G401 (cell line): ENCODE results near the gene AGBL4. TPM values are rescaled to one million over a fixed set of nuclear protein-coding genes. Genes with fewer than 3 reads are reported as not detected.
"Not testable (repeated sequence)": the region's sequence is repeated elsewhere in the genome, so short reads cannot be mapped to it uniquely, and the experiment has no call there.

Source experiments
- DNase-seq: peaks from one replicate; pipeline ENCODE4 v3.0.0-alpha.2; 2015; ENCODE audit warnings: low spot score
- in situ Hi-C: cut with HindIII; loops from 2 replicates; pipeline ENCODE4 v1.10.0; 2016; ENCODE audit warnings: low sequenced_read_pairs, mixed read lengths
- total RNA-seq: library from RNA; depleted of rRNA; stranded (reverse); fragments of >200 nt; shearing (Covaris generic); gene quantifications from 2 replicates; pipeline ENCODE4 v1.2.3, GENCODE V29; 2014; rRNA removed

Gene AGBL4
- total RNA-seq, result not detected in 2 replicates

- peak; percentile 40 for DNase-seq
- in situ Hi-C loops, result no loop called here
These were observed at the start of gene AGBL4 for GRCh38 chr1:50023292-50024159. AGBL4 (minus strand) TSS chr1:50023954.

GRCh38 chr1:50066806-50067205, 43.1 kb upstream of the AGBL4 start:
- DNase-seq, result no peak
- in situ Hi-C loops, result no loop called here

DNA sequence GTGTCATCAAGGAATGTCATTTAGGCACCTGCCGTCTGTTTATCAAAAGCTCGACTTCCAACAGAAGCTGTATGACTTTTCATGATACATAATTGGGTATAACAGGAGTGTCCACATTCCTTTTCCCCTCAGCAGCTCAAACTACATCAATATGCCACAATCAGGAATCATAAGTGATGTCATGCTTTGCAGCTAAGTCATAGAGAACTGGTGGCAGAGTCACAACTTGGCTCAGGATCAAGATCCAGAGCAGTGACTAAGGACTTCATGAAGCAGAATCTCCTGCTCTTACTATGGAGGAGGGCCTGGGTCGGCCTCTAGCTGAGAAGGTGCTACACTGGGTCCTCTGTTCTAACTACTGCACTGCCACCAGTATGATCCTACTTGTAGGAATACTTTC, 36.5 kb upstream of the AGBL4 start:
- in situ Hi-C loops, result no loop called here

DNA sequence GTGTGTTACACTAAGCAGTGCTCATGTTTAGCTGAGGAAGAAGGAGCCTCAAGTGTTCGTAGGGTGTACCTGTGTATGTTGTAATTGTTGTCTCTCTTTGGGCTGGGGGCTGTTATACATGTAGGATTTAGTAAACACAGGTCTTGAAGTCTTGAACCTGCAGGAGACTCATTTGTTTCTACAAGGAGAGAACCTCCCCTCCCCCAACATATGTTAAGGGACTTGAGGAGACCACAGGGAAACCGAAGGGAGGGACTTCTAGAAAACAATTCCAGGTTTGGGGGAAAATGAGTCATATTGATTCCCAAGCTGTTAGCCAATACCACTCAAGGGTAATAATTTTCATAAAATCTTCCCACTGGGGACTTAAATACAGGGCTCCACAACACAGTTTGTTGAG, 25.0 kb upstream of the AGBL4 start:
- DNase-seq, result no peak
- in situ Hi-C loops, result no loop called here

More for the DNA sequence above, 36.5 kb upstream of the AGBL4 start:
- DNase-seq, result no peak

GRCh38 chr1:50047916-50048694, 24.4 kb upstream of the AGBL4 start:
- in situ Hi-C loops, result no loop called here
- DNase-seq, result no peak

- DNase-seq, result no peak
- in situ Hi-C loops, result no loop called here
These were observed 14.6 kb upstream of the AGBL4 start for GRCh38 chr1:50038237-50038809.

DNA sequence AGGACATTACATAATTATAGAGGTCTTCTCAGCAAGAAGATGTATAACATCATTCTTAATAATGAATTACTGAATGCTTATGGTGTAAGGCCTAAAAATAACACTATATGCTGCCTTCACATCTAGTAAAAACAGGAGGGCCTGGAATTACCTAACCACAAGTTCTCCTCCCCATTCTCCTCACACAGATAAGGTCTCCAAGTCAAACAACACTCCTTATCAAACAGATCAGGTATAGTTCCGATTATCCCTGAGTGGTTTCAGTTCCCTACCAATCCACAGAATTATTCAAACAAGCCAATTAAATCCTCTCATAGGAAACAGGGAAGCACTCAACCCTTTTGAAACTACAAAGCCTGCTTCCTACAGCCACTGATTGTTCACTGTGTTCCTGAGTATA, 4.0 kb upstream of the AGBL4 start:
- in situ Hi-C loops, result no loop called here
- no peak for DNase-seq

DNA sequence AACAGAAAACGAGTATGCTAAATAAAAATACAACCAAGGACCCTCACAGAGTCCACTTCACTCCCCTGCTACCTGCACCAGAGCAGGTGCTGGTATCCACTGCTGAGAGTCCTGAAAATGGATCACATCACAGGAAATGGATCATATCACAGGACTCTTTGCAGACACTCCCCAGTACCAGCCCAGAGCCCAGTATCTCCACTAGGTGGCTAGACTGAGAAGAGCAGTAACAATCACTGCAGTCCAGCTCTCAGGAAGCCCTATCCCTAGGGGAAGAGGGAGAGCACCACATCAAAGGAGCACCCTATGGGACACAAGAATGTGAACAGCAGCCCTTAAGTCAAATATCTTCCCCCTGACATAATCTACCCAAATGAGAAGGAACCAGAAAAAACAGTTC, 28.0 kb downstream of the AGBL4 start:
- in situ Hi-C loops, result no loop called here
- no peak for DNase-seq

DNA sequence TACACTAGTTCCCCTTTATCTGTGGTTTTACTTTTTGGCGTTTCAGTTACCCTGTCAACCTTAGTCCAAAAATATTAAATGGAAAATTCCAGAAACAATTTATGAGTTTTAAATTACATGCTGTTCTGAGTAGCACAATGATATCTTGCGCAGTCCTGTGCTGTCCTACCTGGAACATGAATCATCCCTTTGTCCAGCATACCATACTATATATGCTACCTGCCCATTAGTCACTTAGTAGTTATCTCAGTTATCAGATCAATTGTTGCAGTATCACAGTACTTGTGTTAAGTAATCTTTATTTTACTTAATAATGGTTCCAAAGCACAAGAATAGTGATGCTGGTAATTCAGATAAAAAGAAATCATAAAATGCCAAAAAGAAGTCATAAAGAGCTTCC, 52.7 kb downstream of the AGBL4 start:
- in situ Hi-C loops, result no loop called here
- DNase-seq, result no peak

DNA sequence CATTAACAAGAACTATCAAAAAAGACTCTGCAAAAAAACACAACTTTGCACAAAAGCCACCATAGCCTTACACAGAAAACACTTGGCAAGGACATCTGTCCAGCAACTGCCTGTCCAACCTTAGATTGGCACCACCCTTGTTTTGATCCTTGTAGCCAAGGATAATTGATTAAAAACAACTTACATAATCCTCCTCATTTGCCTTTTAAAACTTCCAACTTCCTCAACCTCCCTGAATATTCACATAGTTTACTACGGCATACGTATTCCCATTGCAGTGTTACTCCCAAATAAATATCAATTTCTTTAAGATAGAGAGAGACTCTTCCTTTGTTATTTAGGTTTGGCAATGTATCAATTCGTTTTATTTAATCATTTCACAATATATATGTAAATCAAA, 72.4 kb downstream of the AGBL4 start:
- in situ Hi-C loops, result no loop called here
- DNase-seq, result no peak

- DNase-seq, in situ Hi-C loops: not testable (repeated sequence)
These were observed 108.5 kb downstream of the AGBL4 start for GRCh38 chr1:49915301-49915700.

- in situ Hi-C loops, result no loop called here
- no peak for DNase-seq
These were observed 117.4 kb downstream of the AGBL4 start for GRCh38 chr1:49906365-49906764.

GRCh38 chr1:49864581-49864980, 159.2 kb downstream of the AGBL4 start:
- in situ Hi-C loops, result no loop called here
- DNase-seq, result no peak

GRCh38 chr1:49854741-49855140, 169.0 kb downstream of the AGBL4 start:
- DNase-seq, result no peak
- in situ Hi-C loops, result no loop called here

- no peak for DNase-seq
- in situ Hi-C loops, result no loop called here
These were observed 181.2 kb downstream of the AGBL4 start for GRCh38 chr1:49842596-49842995.

- in situ Hi-C loops, result no loop called here
These were observed 182.0 kb downstream of the AGBL4 start for GRCh38 chr1:49841767-49842166.

GRCh38 chr1:49824261-49824660, 199.5 kb downstream of the AGBL4 start:
- in situ Hi-C loops, result no loop called here
- DNase-seq, result no peak

More at GRCh38 chr1:49841767-49842166, 182.0 kb downstream of the AGBL4 start:
- no peak for DNase-seq

GRCh38 chr1:49817681-49818080, 206.1 kb downstream of the AGBL4 start:
- DNase-seq, result no peak
- in situ Hi-C loops, result no loop called here

DNA sequence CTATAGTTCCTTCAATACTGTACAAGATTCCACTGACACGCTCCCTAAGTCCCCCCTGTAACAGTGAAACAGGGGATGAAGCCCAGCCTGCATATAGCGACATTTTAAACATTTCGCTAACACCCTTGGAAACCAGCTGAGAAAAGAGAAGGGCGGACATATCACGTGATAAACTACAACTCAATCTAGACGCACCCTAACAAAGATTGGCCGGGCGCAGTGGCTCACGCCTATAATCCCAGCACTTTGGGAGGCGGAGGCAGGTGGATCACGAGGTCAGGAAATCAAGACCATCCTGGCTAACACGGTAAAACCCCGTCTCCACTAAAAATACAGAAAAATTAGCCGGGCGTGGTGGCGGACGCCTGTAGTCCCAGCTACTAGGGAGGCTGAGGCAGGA, 236.7 kb downstream of the AGBL4 start:
- DNase-seq, in situ Hi-C loops: not testable (repeated sequence)

- DNase-seq, result no peak
- in situ Hi-C loops, result no loop called here
These were observed 258.7 kb downstream of the AGBL4 start for GRCh38 chr1:49765034-49765433.
